SK-N-SH (cell line): Measurements from ENCODE around the gene SULT1C3. TPM values are rescaled to one million over a fixed set of nuclear protein-coding genes. Genes with fewer than 3 reads are reported as not detected.

ENCODE experiments used
- CTCF ChIA-PET: fragments of 300-600, 350-600 bp; formaldehyde crosslinking; extraction: SDS; loops from one replicate; lab custom pipeline; 2021; lab: Yijun Ruan, JAX
- POLR2A ChIA-PET: fragments of 350-600 bp; sonication (Branson Sonifier 250); formaldehyde crosslinking; extraction: SDS; loops from one replicate; lab custom pipeline; 2020; ENCODE audit warnings: antibody characterized with exemption, inconsistent platforms; lab: Yijun Ruan, JAX
- DNase-seq: peaks from one replicate; pipeline ENCODE4 v3.0.0; 2012
- H2AFZ ChIP-seq: fragments of 200-600 bp; sonication (generic); 2 replicates; pipeline ENCODE4 v1.8.1; 2016; ENCODE audit warnings: antibody characterized with exemption, mild to moderate bottlenecking, low read depth
- H3F3A ChIP-seq: fragments of 200-600 bp; sonication (generic); replicated peaks from 2 replicates; pipeline ENCODE3; 2016; ENCODE audit warnings: antibody characterized with exemption, mild to moderate bottlenecking; ENCODE audit not compliant: insufficient read depth
- H3K27ac ChIP-seq, 2 experiments: fragments of 200-500 bp in 1 of 2; fragments of 200-600 bp in 1 of 2; sonication (Bioruptor generic) in 1 of 2; sonication (generic), shearing (Covaris generic) in 1 of 2; 2 replicates each; pipeline versions ENCODE4 v1.5.1 to v1.6.1; 2014 to 2016; ENCODE audit warnings: low read depth in 2 of 2, inconsistent platforms in 1 of 2, low read length in 1 of 2, mild to moderate bottlenecking in 1 of 2, mixed read lengths in 1 of 2
- H3K27me3 ChIP-seq: fragments of 200-600 bp; sonication (generic), shearing (Covaris generic); 2 replicates; pipeline ENCODE4 v1.6.1; 2016; ENCODE audit warnings: mixed run types; ENCODE audit not compliant: insufficient read depth
- H3K36me3 ChIP-seq, 2 experiments: fragments of 200-500 bp in 1 of 2; fragments of 200-600 bp in 1 of 2; sonication (Bioruptor generic) in 1 of 2; sonication (generic) in 1 of 2; replicated peaks in 1 of 2; 2 replicates each; pipeline versions ENCODE3 to v1.5.1; 2014 to 2016; ENCODE audit warnings: low read length in 1 of 2, mild to moderate bottlenecking in 1 of 2; ENCODE audit not compliant: insufficient read depth in 2 of 2, control insufficient read depth in 1 of 2
- H3K4me1 ChIP-seq, 2 experiments: fragments of 200-500 bp in 1 of 2; fragments of 200-600 bp in 1 of 2; sonication (Bioruptor generic) in 1 of 2; sonication (generic), shearing (Covaris generic) in 1 of 2; 2 replicates each; pipeline versions ENCODE4 v1.5.1 to v1.6.1; 2014 to 2016; ENCODE audit warnings: low read depth in 1 of 2, low read length in 1 of 2, mixed run types in 1 of 2; ENCODE audit not compliant: insufficient read depth in 2 of 2, control insufficient read depth in 1 of 2
- H3K4me2 ChIP-seq: fragments of 200-600 bp; sonication (generic), shearing (Covaris generic); 2 replicates; pipeline ENCODE4 v1.6.1; 2017; ENCODE audit warnings: mixed run types
- H3K4me3 ChIP-seq, 2 experiments: fragments of 200-500 bp in 1 of 2; fragments of 200-600 bp in 1 of 2; sonication (Bioruptor generic) in 1 of 2; sonication (generic), shearing (Covaris generic) in 1 of 2; 2 replicates each; pipeline versions ENCODE4 v1.5.1 to v1.8.1; 2014 to 2016; ENCODE audit warnings: low read depth in 2 of 2, inconsistent platforms in 1 of 2, low read length in 1 of 2, mild to moderate bottlenecking in 1 of 2, mixed read lengths in 1 of 2, moderate library complexity in 1 of 2
- H3K79me2 ChIP-seq: fragments of 200-600 bp; sonication (generic); 2 replicates; pipeline ENCODE4 v1.8.1; 2017; ENCODE audit warnings: mild to moderate bottlenecking; ENCODE audit not compliant: insufficient read depth
- H3K9ac ChIP-seq: fragments of 200-600 bp; sonication (generic); 2 replicates; pipeline ENCODE4 v1.6.1; 2017; ENCODE audit warnings: mixed run types
- H3K9me2 ChIP-seq: fragments of 200-600 bp; sonication (generic); 2 replicates; pipeline ENCODE4 v1.6.1; 2017; ENCODE audit warnings: mixed run types
- H3K9me3 ChIP-seq: fragments of 200-600 bp; sonication (generic); 2 replicates; pipeline ENCODE4 v1.6.1; 2017; ENCODE audit warnings: mixed run types, mild to moderate bottlenecking, moderate library complexity
- H4K20me1 ChIP-seq: fragments of 200-600 bp; sonication (generic); 2 replicates; pipeline ENCODE4 v1.6.1; 2017; ENCODE audit warnings: mild to moderate bottlenecking, mixed run types; ENCODE audit not compliant: insufficient read depth
- ELF1 ChIP-seq: IDR thresholded peaks from 2 replicates; pipeline ENCODE4 v1.4.0; 2012
- FOXJ3 ChIP-seq: sonication (generic); formaldehyde crosslinking; IDR thresholded peaks from 2 replicates; pipeline ENCODE4 v1.5.1; 2020; ENCODE audit warnings: mild to moderate bottlenecking, missing genetic modification reagents
- FOXM1 ChIP-seq: IDR thresholded peaks from 2 replicates; pipeline ENCODE4 v1.4.0; 2012; ENCODE audit warnings: low read depth, mild to moderate bottlenecking
- MXI1 ChIP-seq: IDR thresholded peaks from 2 replicates; pipeline ENCODE4 v1.6.1; 2012; ENCODE audit warnings: mild to moderate bottlenecking, low read depth, low read length, improper control_type of control experiment
- RAD21 ChIP-seq: IDR thresholded peaks from 2 replicates; pipeline ENCODE4 v1.6.1; 2012; ENCODE audit warnings: mild to moderate bottlenecking, low read length
- RCOR1 ChIP-seq: fragments of 150-350 bp; IDR thresholded peaks from 2 replicates; pipeline ENCODE4 v1.6.1; 2017; ENCODE audit warnings: antibody characterized with exemption, low read length
- REST ChIP-seq: IDR thresholded peaks from 2 replicates; pipeline ENCODE4 v1.6.1; 2012; ENCODE audit warnings: mild to moderate bottlenecking, low read depth, low read length, moderate library complexity
- RFX5 ChIP-seq: IDR thresholded peaks from 2 replicates; pipeline ENCODE4 v1.6.1; 2012; ENCODE audit warnings: mild to moderate bottlenecking, improper control_type of control experiment, low read length
- RXRA ChIP-seq: IDR thresholded peaks from 2 replicates; pipeline ENCODE4 v1.4.0; 2012; ENCODE audit warnings: low read depth, mild to moderate bottlenecking, borderline replicate concordance
- SIN3A ChIP-seq: IDR thresholded peaks from 2 replicates; pipeline ENCODE4 v1.6.1; 2012; ENCODE audit warnings: low read depth, mild to moderate bottlenecking, low read length, moderate library complexity, borderline replicate concordance
- TAF1 ChIP-seq: IDR thresholded peaks from 2 replicates; pipeline ENCODE4 v1.6.1; 2012; ENCODE audit warnings: low read depth, mild to moderate bottlenecking, low read length, moderate library complexity, borderline replicate concordance
- TEAD4 ChIP-seq: IDR thresholded peaks from 2 replicates; pipeline ENCODE4 v1.4.0; 2012; ENCODE audit warnings: mild to moderate bottlenecking, borderline replicate concordance; ENCODE audit not compliant: insufficient read depth
- WGBS: methylation state at CpG from one replicate; pipeline ENCODE4 v1.1.6; 2017; ENCODE audit warnings: low lambda C conversion rate; 5-methylcytosine and 5-hydroxymethylcytosine counted together
- polyA plus RNA-seq, 3 experiments: library from polyadenylated mRNA; depleted of rRNA; stranded (reverse); fragments of >200 nt; gene quantifications; 2 replicates each; pipeline ENCODE4 v1.2.3, GENCODE V29; 2012
- TF ChIP-seq, protein P1 (sequence below): IDR thresholded peaks from 2 replicates; pipeline ENCODE4 v1.4.0; 2012; ENCODE audit warnings: low read depth

The SULT1C3 gene
- polyA plus RNA-seq, 1 of the 3 experiments (the other 2 are of a cell fraction) = not detected

DNA sequence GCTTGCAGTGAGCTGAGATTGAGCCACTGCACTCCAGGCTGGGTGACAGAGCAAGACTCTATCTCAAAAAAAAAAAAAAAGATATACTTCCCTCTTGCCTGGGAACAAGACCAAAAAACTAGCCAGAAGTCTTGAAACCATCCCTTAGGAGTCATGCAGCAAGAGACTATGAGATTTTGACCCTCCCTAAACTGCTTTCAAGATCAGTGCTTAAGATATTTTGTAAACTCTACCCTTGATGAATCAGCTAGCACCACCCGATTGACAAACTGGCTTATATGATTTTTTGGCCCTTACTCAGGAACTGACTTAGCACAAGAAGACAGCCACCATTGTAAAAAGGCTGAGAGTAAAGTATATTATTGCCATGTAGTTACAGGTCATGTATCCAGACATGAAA lies 3.8 kb downstream of the SULT1C3 start (continued):
- no peak for TF ChIP-seq REST
- TF ChIP-seq, all 33 proteins: peak for 0

DNA sequence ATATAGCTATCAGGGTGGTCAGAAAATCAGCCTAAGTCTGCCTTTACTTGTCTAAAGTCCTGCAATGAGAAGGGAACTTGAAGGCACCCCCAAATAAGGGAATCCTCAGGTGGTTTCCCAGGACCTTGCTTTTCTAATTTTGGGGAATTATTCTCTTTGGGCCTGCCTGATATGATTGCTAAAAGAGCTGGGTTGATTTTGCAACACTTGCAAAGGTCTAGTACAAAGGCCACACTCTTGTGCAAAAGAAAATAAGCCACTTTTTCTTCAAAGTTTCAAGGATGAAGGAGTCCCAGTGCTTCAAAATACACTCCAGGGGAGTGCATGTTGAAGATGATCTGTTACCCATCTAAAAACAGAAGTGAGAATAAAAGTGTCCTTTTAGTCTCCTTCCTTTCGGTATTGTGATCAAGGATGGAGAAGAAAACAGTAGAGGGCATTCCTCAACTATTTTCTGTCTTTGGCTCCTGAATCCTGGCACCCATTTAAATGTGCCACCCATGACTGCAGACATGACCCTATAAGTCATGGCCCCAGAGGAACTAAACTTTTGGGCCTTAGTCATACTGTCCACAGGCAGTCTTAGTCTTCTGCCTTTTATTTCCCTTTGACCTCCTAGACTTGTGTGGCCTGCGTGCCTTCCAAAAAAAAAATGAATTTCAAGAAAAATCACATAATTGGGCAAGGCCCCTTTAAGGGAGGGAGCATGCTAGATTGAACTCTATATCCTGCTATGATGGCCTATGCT lies 5.1 kb downstream of the SULT1C3 start:
- CTCF ChIA-PET = no interaction called here
- 27% methylated on average over 2 of the region's 2 CpGs for WGBS
- POLR2A ChIA-PET = no interaction called here

DNA sequence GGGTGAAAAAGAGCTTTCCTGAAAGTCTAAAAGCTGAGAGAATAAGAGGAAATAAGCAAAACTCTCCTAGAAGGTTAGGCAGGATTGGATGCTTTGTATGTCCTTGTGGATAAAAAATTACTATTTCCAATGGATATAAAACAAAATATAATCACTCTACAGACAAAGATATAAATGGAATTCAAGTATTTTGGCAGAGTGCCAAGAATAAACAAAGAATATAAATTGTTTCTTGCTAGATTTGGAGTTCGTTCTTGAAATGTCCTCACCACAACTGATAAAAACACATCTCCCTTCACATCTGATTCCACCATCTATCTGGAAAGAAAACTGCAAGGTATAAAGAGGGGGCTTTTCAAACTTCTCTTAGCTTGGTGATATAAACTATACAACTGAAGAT lies 13.3 kb downstream of the SULT1C3 start:
- no peaks in the 10 kb centered on the region for H4K20me1 ChIP-seq
- 25% methylated on average over 1 of the region's 1 CpG for WGBS
- no peaks in the 10 kb centered on the region for H3F3A ChIP-seq
- no peak overlapping the region for H2AFZ ChIP-seq
- TF ChIP-seq RFX5 (no peak), RAD21 (no peak), FOXJ3 (CRISPR knock-in tag) (no peak), RXRA (no peak)
- no peak overlapping the region for H3K4me3 ChIP-seq
- H3K9ac ChIP-seq = no peak overlapping the region
- CTCF ChIA-PET = no interaction called here
- H3K9me2 ChIP-seq = no peaks in the 10 kb centered on the region
- POLR2A ChIA-PET = no interaction called here
- no peaks in the 10 kb centered on the region for H3K9me3 ChIP-seq
- no peaks in the 10 kb centered on the region for H3K27me3 ChIP-seq
- no peak overlapping the region for H3K4me2 ChIP-seq
- no peaks in the 10 kb centered on the region for H3K36me3 ChIP-seq
- DNase-seq = no peak
- H3K4me1 ChIP-seq = no peaks in the 10 kb centered on the region
- no peaks in the 10 kb centered on the region for H3K79me2 ChIP-seq
- H3K27ac ChIP-seq = no peak overlapping the region

More for the DNA sequence above, 5.1 kb downstream of the SULT1C3 start:
- TF ChIP-seq TAF1 (no peak), ELF1 (no peak), RCOR1 (no peak), FOXM1 (no peak), TEAD4 (no peak), MXI1 (no peak), RFX5 (no peak), SIN3A (no peak)
- TF ChIP-seq, protein P1, sequence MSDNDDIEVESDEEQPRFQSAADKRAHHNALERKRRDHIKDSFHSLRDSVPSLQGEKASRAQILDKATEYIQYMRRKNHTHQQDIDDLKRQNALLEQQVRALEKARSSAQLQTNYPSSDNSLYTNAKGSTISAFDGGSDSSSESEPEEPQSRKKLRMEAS = no peak
- Histone ChIP-seq H3K9me3 (no peaks in the 10 kb centered on the region), H3K4me3 (no peak overlapping the region), H3K4me2 (no peak overlapping the region), H3K27ac (no peak overlapping the region), H3K36me3 (no peaks in the 10 kb centered on the region), H3K9ac (no peak overlapping the region), H3K4me1 (no peaks in the 10 kb centered on the region), H4K20me1 (no peaks in the 10 kb centered on the region), H3K79me2 (no peaks in the 10 kb centered on the region), H3K9me2 (no peaks in the 10 kb centered on the region), H3K27me3 (no peaks in the 10 kb centered on the region), H2AFZ (no peak overlapping the region), H3F3A (no peaks in the 10 kb centered on the region)
- DNase-seq = no peak
